Spleen (tissue), 7 donors: Measurements from ENCODE around the gene TAF1B.
"Not testable (repeated sequence)": the region's sequence is repeated elsewhere in the genome, so short reads cannot be mapped to it uniquely, and the experiment has no call there.

Experiments
- CTCF ChIP-seq, 11 experiments: fragments of 200-600 bp in 7 of 11; fragments of 450-650 bp in 4 of 11; sonication (generic) in 4 of 11; IDR thresholded peaks in 8 of 11; conservative IDR thresholded peaks in 3 of 11; 1 replicate in 7 of 11; 2 replicates in 4 of 11; pipeline versions ENCODE4 v1.4.0 to v1.8.0; 2016 to 2021; ENCODE audit warnings: antibody characterized with exemption in 11 of 11, inconsistent platforms in 4 of 11, mild to moderate bottlenecking in 1 of 11
- POLR2A ChIP-seq, 3 donors: fragments of 450-650 bp; IDR thresholded peaks; one replicate each; pipeline ENCODE4 v1.5.1; 2017; ENCODE audit warnings: antibody characterized with exemption in 3 of 3, mild to moderate bottlenecking in 1 of 3
- POLR2AphosphoS5 ChIP-seq, 3 donors: sonication (generic); formaldehyde crosslinking; IDR thresholded peaks; one replicate each; pipeline ENCODE4 v1.5.1; 2017; ENCODE audit warnings: antibody characterized with exemption in 3 of 3
- donor health status: DM: no; HTN: no; CAD: no; lungs with moderate emphysema.
- donor health status: DM: no; HTN: no; CAD: no.
- donor health status: DM: no; HTN: no; CAD: no.

GRCh38 chr2:9835068-9835467 is 8.2 kb upstream of the TAF1B start:
- not testable (repeated sequence) for TF ChIP-seq CTCF (IDR thresholded peaks at IDR 0.05 in 8 of 11, conservative IDR thresholded peaks at IDR 0.05 in 3 of 11); POLR2A (IDR thresholded peaks at IDR 0.05); POLR2AphosphoS5 (IDR thresholded peaks at IDR 0.05)
